ENCODE results near the gene C1orf159.

C1orf159 gene

GRCh38 chr1:1053682-1054081, 62.2 kb downstream of the C1orf159 start:
- no peak for DNase-seq (ENCODE audit: low read depth, low spot score)

- DNase-seq (ENCODE audit: low read depth, low spot score): no peak
Observed at GRCh38 chr1:1053022-1053421, 62.9 kb downstream of the C1orf159 start.

GRCh38 chr1:1052003-1052840, 63.7 kb downstream of the C1orf159 start:
- DNase-seq (ENCODE audit: low read depth, low spot score): no peak

- no peak for DNase-seq (ENCODE audit: low read depth, low spot score)
Observed at GRCh38 chr1:1051127-1051810, 64.6 kb downstream of the C1orf159 start.

- no peak for DNase-seq (ENCODE audit: low read depth, low spot score)
Observed at GRCh38 chr1:1050577-1051052, 65.3 kb downstream of the C1orf159 start.

GRCh38 chr1:1049318-1050165, 66.3 kb downstream of the C1orf159 start:
- no peak for DNase-seq (ENCODE audit: low read depth, low spot score)

GRCh38 chr1:1048765-1049164, 67.1 kb downstream of the C1orf159 start:
- DNase-seq (ENCODE audit: low read depth, low spot score): no peak

- DNase-seq (ENCODE audit: low read depth, low spot score): no peak
Observed at GRCh38 chr1:1047963-1048362, 67.9 kb downstream of the C1orf159 start.

GRCh38 chr1:1047407-1047806, 68.5 kb downstream of the C1orf159 start:
- no peak for DNase-seq (ENCODE audit: low read depth, low spot score)

- no peak for DNase-seq (ENCODE audit: low read depth, low spot score)
Observed at GRCh38 chr1:1046767-1047166, 69.1 kb downstream of the C1orf159 start.

- DNase-seq (ENCODE audit: low read depth, low spot score): no peak
Observed at GRCh38 chr1:1046243-1046642, 69.6 kb downstream of the C1orf159 start.

GRCh38 chr1:1045129-1045528, 70.8 kb downstream of the C1orf159 start:
- no peak for DNase-seq (ENCODE audit: low read depth, low spot score)

- DNase-seq (ENCODE audit: low read depth, low spot score): no peak
Observed at GRCh38 chr1:1044455-1045078, 71.3 kb downstream of the C1orf159 start.

GRCh38 chr1:1043921-1044320, 72.0 kb downstream of the C1orf159 start:
- DNase-seq (ENCODE audit: low read depth, low spot score): no peak

GRCh38 chr1:1043411-1043810, 72.5 kb downstream of the C1orf159 start:
- no peak for DNase-seq (ENCODE audit: low read depth, low spot score)

GRCh38 chr1:1042835-1043234, 73.1 kb downstream of the C1orf159 start:
- no peak for DNase-seq (ENCODE audit: low read depth, low spot score)

- no peak for DNase-seq (ENCODE audit: low read depth, low spot score)
Observed at GRCh38 chr1:1041873-1042272, 74.0 kb downstream of the C1orf159 start.

GRCh38 chr1:1041092-1041523, 74.8 kb downstream of the C1orf159 start:
- DNase-seq (ENCODE audit: low read depth, low spot score): no peak

- DNase-seq (ENCODE audit: low read depth, low spot score): no peak
Observed at GRCh38 chr1:1040004-1040991, 75.6 kb downstream of the C1orf159 start.
